ENCODE results near the gene ZNF497. TPM values are rescaled to one million over a fixed set of nuclear protein-coding genes. Genes with fewer than 3 reads are reported as not detected.

ZNF497 gene
- total and polyA plus RNA-seq, 2 of the 13 experiments (the other 11 are each of a cell fraction or from before 2014, with no cell fraction given), result 1.5 to 1.9 TPM

GRCh38 chr19:58352760-58353671 lies 9.5 kb downstream of the ZNF497 start, which contains the start of gene A1BG (continued):
- no peak for TF ChIP-seq IRX3 (CRISPR knock-in tag; IDR thresholded peaks at IDR 0.05; ENCODE audit: borderline replicate concordance, low read depth)
- TF ChIP-seq TEAD3 (CRISPR knock-in tag; optimal IDR thresholded peaks at IDR 0.05; ENCODE audit: borderline replicate concordance), result peak; percentile 25
- no peak for TF ChIP-seq CCAR2 (optimal IDR thresholded peaks at IDR 0.05; ENCODE audit: low read depth, low read length)
- TF ChIP-seq, protein P1, sequence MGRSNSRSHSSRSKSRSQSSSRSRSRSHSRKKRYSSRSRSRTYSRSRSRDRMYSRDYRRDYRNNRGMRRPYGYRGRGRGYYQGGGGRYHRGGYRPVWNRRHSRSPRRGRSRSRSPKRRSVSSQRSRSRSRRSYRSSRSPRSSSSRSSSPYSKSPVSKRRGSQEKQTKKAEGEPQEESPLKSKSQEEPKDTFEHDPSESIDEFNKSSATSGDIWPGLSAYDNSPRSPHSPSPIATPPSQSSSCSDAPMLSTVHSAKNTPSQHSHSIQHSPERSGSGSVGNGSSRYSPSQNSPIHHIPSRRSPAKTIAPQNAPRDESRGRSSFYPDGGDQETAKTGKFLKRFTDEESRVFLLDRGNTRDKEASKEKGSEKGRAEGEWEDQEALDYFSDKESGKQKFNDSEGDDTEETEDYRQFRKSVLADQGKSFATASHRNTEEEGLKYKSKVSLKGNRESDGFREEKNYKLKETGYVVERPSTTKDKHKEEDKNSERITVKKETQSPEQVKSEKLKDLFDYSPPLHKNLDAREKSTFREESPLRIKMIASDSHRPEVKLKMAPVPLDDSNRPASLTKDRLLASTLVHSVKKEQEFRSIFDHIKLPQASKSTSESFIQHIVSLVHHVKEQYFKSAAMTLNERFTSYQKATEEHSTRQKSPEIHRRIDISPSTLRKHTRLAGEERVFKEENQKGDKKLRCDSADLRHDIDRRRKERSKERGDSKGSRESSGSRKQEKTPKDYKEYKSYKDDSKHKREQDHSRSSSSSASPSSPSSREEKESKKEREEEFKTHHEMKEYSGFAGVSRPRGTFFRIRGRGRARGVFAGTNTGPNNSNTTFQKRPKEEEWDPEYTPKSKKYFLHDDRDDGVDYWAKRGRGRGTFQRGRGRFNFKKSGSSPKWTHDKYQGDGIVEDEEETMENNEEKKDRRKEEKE (IDR thresholded peaks at IDR 0.05), result no peak
- no peak for TF ChIP-seq JDP2 (CRISPR knock-in tag; IDR thresholded peaks at IDR 0.05; ENCODE audit: borderline replicate concordance)
- no peak for TF ChIP-seq ATF7 (IDR thresholded peaks at IDR 0.05)
- no peak for TF ChIP-seq ATF7 (CRISPR knock-in tag; IDR thresholded peaks at IDR 0.05)
- no peak for TF ChIP-seq MATR3 (CRISPR knock-in tag; IDR thresholded peaks at IDR 0.05)
- no peak; the same call in none of the 2 replicates for TF ChIP-seq HNF1B (CRISPR knock-in tag; IDR thresholded peaks at IDR 0.05)
- no peak for TF ChIP-seq EEA1 (CRISPR knock-in tag; IDR thresholded peaks at IDR 0.05; ENCODE audit: borderline replicate concordance)
- TF ChIP-seq ZNF446 (CRISPR knock-in tag; IDR thresholded peaks at IDR 0.05), result no peak
- TF ChIP-seq MED8 (CRISPR knock-in tag; IDR thresholded peaks at IDR 0.05; ENCODE audit: insufficient replicate concordance), result no peak
- no peak for TF ChIP-seq ZNF546 (CRISPR knock-in tag; conservative IDR thresholded peaks at IDR 0.05)
- peak; percentile 40 for TF ChIP-seq SKI (IDR thresholded peaks at IDR 0.05; ENCODE audit: partially characterized antibody)
- no peak for TF ChIP-seq RELA (CRISPR knock-in tag; IDR thresholded peaks at IDR 0.05)
- TF ChIP-seq NCOR1 (IDR thresholded peaks at IDR 0.05; ENCODE audit: borderline replicate concordance, low read length), result peak; percentile 62; the same call in 1 of the 2 replicates
- TF ChIP-seq ARNT2 (CRISPR knock-in tag; IDR thresholded peaks at IDR 0.05; ENCODE audit: low read depth), result 0 out of 2 replicates have a peak, but pooled peaks have one; percentile 34
- no peak for TF ChIP-seq SCMH1 (CRISPR knock-in tag; IDR thresholded peaks at IDR 0.05; ENCODE audit: borderline replicate concordance)
- TF ChIP-seq PRPF4 (IDR thresholded peaks at IDR 0.05; ENCODE audit: low read depth, low read length, poor library complexity, severe bottlenecking), result no peak
- TF ChIP-seq FOXP1 (IDR thresholded peaks at IDR 0.05), result no peak
- TF ChIP-seq FOXP1 (CRISPR knock-in tag; IDR thresholded peaks at IDR 0.05), result peak; percentile 44; the same call in 1 of the 2 replicates
- no peak for TF ChIP-seq ZBTB44 (CRISPR knock-in tag; IDR thresholded peaks at IDR 0.05)
- TF ChIP-seq SAFB2 (CRISPR knock-in tag; IDR thresholded peaks at IDR 0.05; ENCODE audit: borderline replicate concordance, low read depth), result no peak
- no peak for TF ChIP-seq ZNF670 (CRISPR knock-in tag; IDR thresholded peaks at IDR 0.05; ENCODE audit: borderline replicate concordance)
- peak; percentile 67 for TF ChIP-seq GABPB1 (CRISPR knock-in tag; IDR thresholded peaks at IDR 0.05)
